OCI-LY3 (cell line): ENCODE measurements around the gene DUSP7.

Experiments used
- H2AFZ ChIP-seq: fragments of 200-600, 300-600 bp; shearing (Covaris generic); 2 replicates; pipeline ENCODE4 v1.6.0; 2014; ENCODE audit warnings: antibody characterized with exemption, low read depth, low read length
- H3K27ac ChIP-seq: fragments of 200-600, 300-600 bp; sonication (generic); 2 replicates; pipeline ENCODE4 v1.5.1; 2014; ENCODE audit warnings: mild to moderate bottlenecking, low read length, moderate library complexity, mixed read lengths
- H3K27me3 ChIP-seq: fragments of 200-600, 300-600 bp; sonication (generic); 2 replicates; pipeline ENCODE4 v1.6.1; 2014; ENCODE audit warnings: low read depth, low read length, mixed read lengths
- H3K36me3 ChIP-seq: fragments of 200-600, 300-600 bp; sonication (generic); replicated peaks from 2 replicates; pipeline ENCODE3; 2014; ENCODE audit warnings: low read depth, low read length, mixed read lengths
- H3K4me1 ChIP-seq: fragments of 300-600, 200-600 bp; sonication (generic); 2 replicates; pipeline ENCODE4 v1.6.1; 2014; ENCODE audit warnings: low read length, mixed read lengths
- H3K4me2 ChIP-seq: fragments of 200-600, 300-600 bp; sonication (generic); 2 replicates; pipeline ENCODE4 v1.6.1; 2014; ENCODE audit warnings: low read length, mixed read lengths
- H3K4me3 ChIP-seq: fragments of 300-600, 200-600 bp; sonication (generic); 2 replicates; pipeline ENCODE4 v1.5.1; 2014; ENCODE audit warnings: antibody characterized with exemption, mild to moderate bottlenecking, low read length, moderate library complexity
- H3K79me2 ChIP-seq: fragments of 300-600, 200-600 bp; shearing (Covaris generic); 2 replicates; pipeline ENCODE4 v1.6.1; 2014; ENCODE audit warnings: mild to moderate bottlenecking, low read length, mixed read lengths
- H3K9ac ChIP-seq: fragments of 300-600, 200-600 bp; shearing (Covaris generic); 2 replicates; pipeline ENCODE4 v1.6.0; 2014; ENCODE audit warnings: mild to moderate bottlenecking, low read length, moderate library complexity
- H3K9me3 ChIP-seq: fragments of 200-600, 300-600 bp; shearing (Covaris generic); 2 replicates; pipeline ENCODE4 v1.6.1; 2014; ENCODE audit warnings: low read length, mixed read lengths; ENCODE audit not compliant: insufficient read depth
- H4K20me1 ChIP-seq: fragments of 200-600, 300-600 bp; sonication (generic); 2 replicates; pipeline ENCODE4 v1.6.1; 2016; ENCODE audit warnings: low read length, mixed read lengths; ENCODE audit not compliant: insufficient read depth
- CTCF ChIP-seq: fragments of 200-600, 300-600 bp; sonication (generic); IDR thresholded peaks from 2 replicates; pipeline ENCODE4 v1.5.1; 2014; ENCODE audit warnings: antibody characterized with exemption, low read length, low read depth
- EZH2phosphoT487 ChIP-seq: fragments of 200-600 bp; shearing (Covaris generic); IDR thresholded peaks from 2 replicates; pipeline ENCODE4 v1.6.1; 2018; ENCODE audit warnings: antibody characterized with exemption, mixed run types, low read depth

DUSP7 gene

GRCh38 chr3:52039846-52040245 is 16.5 kb downstream of the DUSP7 start:
- Histone ChIP-seq H3K4me3 (no peak overlapping the region), H3K4me1 (peaks cover 35% of the 10 kb centered on the region), H4K20me1 (no peaks in the 10 kb centered on the region), H3K79me2 (no peaks in the 10 kb centered on the region), H3K4me2 (no peak overlapping the region), H3K36me3 (no peaks in the 10 kb centered on the region), H3K27ac (no peak overlapping the region), H3K27me3 (peaks cover 37% of the 10 kb centered on the region), H3K9me3 (no peaks in the 10 kb centered on the region), H2AFZ (no peak overlapping the region), H3K9ac (no peak overlapping the region)
- TF ChIP-seq CTCF (no peak), EZH2phosphoT487 (no peak)

GRCh38 chr3:52039426-52039825 is 16.9 kb downstream of the DUSP7 start:
- no peak for TF ChIP-seq EZH2phosphoT487
- TF ChIP-seq CTCF = no peak
- Histone ChIP-seq H3K36me3 (no peaks in the 10 kb centered on the region), H3K9me3 (no peaks in the 10 kb centered on the region), H3K27ac (no peak overlapping the region), H3K9ac (no peak overlapping the region), H3K4me3 (no peak overlapping the region), H3K4me1 (peaks cover 35% of the 10 kb centered on the region), H3K79me2 (no peaks in the 10 kb centered on the region), H3K4me2 (no peak overlapping the region), H2AFZ (no peak overlapping the region), H4K20me1 (no peaks in the 10 kb centered on the region), H3K27me3 (peaks cover 41% of the 10 kb centered on the region)

GRCh38 chr3:52038227-52038626 is 18.1 kb downstream of the DUSP7 start:
- H2AFZ ChIP-seq = no peak overlapping the region
- no peaks in the 10 kb centered on the region for H3K36me3 ChIP-seq
- no peaks in the 10 kb centered on the region for H3K9me3 ChIP-seq
- peaks cover 41% of the 10 kb centered on the region for H3K27me3 ChIP-seq
- no peak overlapping the region for H3K4me3 ChIP-seq
- no peaks in the 10 kb centered on the region for H3K79me2 ChIP-seq
- no peak overlapping the region for H3K27ac ChIP-seq
- H4K20me1 ChIP-seq = no peaks in the 10 kb centered on the region
- TF ChIP-seq EZH2phosphoT487 (no peak), CTCF (no peak)
- H3K4me2 ChIP-seq = no peak overlapping the region
- no peak overlapping the region for H3K9ac ChIP-seq
- H3K4me1 ChIP-seq = peaks cover 35% of the 10 kb centered on the region

- H3K79me2 ChIP-seq = no peaks in the 10 kb centered on the region
Observed at GRCh38 chr3:52037291-52037690, 19.1 kb downstream of the DUSP7 start.

More at GRCh38 chr3:52037291-52037690, 19.1 kb downstream of the DUSP7 start:
- H3K36me3 ChIP-seq = no peaks in the 10 kb centered on the region
- peaks cover 35% of the 10 kb centered on the region for H3K4me1 ChIP-seq
- no peaks in the 10 kb centered on the region for H4K20me1 ChIP-seq
- no peak for TF ChIP-seq EZH2phosphoT487
- TF ChIP-seq CTCF = no peak
- peaks cover 40% of the 10 kb centered on the region for H3K27me3 ChIP-seq
- no peak overlapping the region for H3K27ac ChIP-seq
- no peak overlapping the region for H2AFZ ChIP-seq
- no peaks in the 10 kb centered on the region for H3K9me3 ChIP-seq
- peak overlapping the region; percentile 52 for H3K4me2 ChIP-seq
- H3K9ac ChIP-seq = no peak overlapping the region
- H3K4me3 ChIP-seq = no peak overlapping the region
